Epithelial cell of esophagus (primary cell): ENCODE measurements around the gene SSBP4.
"Not testable (repeated sequence)": the region's sequence is repeated elsewhere in the genome, so short reads cannot be mapped to it uniquely, and the experiment has no call there.

ENCODE experiments used
- DNase-seq: peaks from one replicate; pipeline ENCODE4 v3.0.0; 2010; ENCODE audit warnings: low read depth
- H3K4me3 ChIP-seq: 2 replicates; pipeline ENCODE4 v1.5.1; 2011; ENCODE audit warnings: mild to moderate bottlenecking, low read length, control low read depth
- TF ChIP-seq, protein P1 (sequence below): IDR thresholded peaks from 2 replicates; pipeline ENCODE4 v1.5.1; 2011; ENCODE audit warnings: low read depth, mild to moderate bottlenecking, low read length, control low read depth, inconsistent platforms; ENCODE audit not compliant: insufficient read depth; ENCODE audit errors: missing control alignments

The SSBP4 gene

DNA sequence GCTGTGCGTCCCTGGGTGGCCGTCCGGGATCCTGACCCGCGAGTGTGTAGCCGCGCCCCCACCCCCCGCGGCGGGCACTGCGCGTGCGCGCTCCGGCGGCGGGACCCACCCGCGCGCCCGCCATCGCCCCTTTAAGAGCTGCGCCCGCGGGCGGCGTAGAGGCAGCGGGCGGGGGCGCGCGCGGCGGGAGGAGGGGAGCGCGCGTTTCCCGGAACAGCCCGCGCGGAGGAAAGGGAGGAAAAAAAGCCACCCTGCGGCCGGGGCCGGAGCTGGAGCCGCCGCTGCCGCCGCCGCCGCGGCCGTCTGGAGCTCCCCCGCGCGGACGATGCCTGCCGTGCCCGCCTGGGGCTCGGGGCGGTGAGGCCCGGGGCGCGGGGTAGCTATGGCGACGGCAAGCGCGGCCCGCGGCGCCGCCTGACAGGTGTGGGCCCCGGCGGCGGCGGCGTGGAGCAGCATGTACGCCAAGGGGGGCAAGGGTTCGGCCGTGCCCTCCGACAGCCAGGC, at the start of gene SSBP4:
Gene SSBP4 (plus strand): TSS at position 204 of the 504 bp plus-strand sequence. CDS start 251 bp downstream, at position 455.
- DNase-seq = peak; percentile 76
- H3K4me3 ChIP-seq = peak within 1 kb of the TSS; percentile 54
- TF ChIP-seq, protein P1, sequence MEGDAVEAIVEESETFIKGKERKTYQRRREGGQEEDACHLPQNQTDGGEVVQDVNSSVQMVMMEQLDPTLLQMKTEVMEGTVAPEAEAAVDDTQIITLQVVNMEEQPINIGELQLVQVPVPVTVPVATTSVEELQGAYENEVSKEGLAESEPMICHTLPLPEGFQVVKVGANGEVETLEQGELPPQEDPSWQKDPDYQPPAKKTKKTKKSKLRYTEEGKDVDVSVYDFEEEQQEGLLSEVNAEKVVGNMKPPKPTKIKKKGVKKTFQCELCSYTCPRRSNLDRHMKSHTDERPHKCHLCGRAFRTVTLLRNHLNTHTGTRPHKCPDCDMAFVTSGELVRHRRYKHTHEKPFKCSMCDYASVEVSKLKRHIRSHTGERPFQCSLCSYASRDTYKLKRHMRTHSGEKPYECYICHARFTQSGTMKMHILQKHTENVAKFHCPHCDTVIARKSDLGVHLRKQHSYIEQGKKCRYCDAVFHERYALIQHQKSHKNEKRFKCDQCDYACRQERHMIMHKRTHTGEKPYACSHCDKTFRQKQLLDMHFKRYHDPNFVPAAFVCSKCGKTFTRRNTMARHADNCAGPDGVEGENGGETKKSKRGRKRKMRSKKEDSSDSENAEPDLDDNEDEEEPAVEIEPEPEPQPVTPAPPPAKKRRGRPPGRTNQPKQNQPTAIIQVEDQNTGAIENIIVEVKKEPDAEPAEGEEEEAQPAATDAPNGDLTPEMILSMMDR = no peak

DNA sequence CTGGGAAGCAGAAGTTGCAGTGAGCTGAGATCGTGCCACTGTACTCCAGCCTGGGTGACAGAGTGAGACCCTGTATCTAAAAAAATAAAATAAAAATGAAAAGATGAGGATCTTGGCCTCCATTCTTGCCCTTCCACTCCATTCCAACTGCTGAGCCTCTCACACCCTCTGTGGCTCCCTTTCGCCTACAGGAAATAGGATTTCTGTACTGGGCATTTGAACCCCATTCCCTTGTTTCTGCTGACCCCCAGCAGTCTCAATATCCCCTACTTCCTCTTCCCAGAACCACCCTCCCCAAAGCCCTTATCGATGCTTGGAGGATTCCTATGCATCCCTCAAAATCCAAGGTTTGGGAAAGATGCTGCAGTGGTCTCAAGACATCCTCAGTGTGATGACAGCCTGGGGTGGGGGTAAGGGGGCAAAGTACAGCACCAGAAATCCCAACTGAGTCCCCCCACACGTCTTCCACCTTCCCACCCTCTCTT, 45.7 kb upstream of the SSBP4 start:
- TF ChIP-seq, protein P1 = no peak
- no peak for DNase-seq
- no peak overlapping the region for H3K4me3 ChIP-seq

DNA sequence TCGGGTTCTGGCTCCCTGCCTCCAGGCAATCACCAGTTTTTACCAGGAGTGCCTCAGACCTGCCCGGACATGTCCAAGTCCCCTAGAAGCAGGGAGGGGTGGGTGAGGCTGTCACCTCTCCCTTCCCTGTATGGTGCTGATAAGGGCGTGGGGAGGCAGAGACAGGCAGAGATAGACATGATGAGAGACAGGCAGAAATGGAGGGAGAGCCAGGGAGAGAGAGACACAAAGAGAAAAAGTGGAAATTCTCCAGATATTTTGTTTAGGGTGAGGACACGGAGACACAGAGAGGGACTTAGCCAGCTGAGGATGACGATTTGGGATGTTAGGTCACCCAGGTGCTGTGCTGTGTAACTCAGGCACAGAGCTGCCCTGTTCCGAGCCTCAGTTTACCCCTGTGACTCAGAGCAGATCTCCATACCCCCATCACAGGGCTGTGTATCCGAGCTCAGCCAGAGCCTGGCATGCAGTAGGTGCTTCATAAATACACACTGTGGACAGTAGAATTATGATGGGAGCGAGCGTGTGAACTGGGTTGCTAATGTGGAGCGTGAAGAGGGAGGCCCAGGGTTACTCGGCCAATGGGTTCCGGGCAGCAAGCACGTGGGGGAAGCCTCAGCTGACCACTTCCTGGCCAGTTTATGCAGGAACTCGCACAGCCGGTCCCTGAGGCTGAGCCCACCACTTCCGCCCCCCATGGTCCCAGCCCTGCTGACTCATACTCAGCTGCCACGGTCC, 45.1 kb upstream of the SSBP4 start:
- H3K4me3 ChIP-seq = no peak overlapping the region
- TF ChIP-seq, protein P1 = no peak
- DNase-seq = peak; percentile 77

DNA sequence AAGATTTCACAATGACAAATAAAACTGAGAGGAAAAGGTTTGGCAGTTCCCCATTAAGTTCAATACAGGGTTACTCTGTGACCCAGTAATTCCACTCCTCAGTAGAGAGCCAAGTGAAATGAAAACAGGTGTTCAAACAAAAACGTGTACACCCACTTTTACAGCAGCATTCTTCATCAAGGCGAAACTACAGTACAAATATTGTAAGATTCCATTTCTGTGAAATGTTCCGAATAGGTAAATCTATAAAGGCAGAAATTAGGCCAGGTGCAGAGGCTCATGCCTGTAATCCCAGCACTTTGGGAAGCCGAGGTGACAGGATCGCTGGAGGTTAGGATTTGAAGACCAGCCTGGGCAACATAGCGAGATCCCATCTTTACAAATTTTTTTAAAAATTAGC, 42.2 kb upstream of the SSBP4 start:
- no peak overlapping the region for H3K4me3 ChIP-seq

DNA sequence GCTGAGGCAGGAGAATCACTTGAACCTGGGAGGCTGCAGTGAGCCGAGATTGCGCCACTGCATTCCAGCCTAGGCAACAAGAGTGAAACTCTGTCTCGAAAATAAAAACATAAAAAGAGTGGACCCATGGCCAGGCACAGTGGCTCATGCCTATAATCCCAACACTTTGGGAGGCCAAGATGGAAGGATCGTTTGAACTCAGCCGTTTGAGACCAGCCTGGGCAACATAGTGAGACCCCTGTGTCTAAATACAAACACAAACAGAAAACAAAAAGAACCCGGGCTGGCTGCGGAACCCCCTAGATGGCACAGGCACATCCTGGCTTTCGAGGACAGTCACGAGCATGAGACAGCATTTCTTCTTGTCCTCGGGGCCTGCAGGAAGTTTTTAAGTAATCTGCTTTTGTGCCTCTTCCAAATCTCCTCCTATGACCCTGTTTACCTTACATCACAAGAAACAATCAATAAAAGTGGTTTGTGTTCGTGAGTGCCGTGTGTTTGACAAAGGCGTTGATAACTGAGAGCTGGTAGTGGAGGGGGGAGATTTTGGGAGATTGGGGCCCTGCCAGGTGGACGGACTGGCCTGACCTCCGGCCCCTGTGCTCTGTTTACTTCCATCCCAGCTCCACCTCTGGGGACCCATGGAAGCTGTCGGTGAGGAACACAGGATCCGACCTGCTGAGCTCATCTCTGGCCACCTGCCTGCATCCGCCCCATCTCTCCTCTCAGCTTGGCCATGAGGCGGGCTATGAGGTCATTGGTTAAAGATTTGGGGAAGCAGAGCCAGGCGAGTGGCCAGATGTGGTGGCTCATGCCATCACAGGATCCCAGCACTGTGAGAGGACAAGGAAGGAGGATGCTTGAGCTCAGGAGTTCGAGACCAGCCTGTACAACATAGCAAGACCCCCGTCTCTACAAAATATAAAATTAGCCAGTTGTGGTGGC, 39.1 kb upstream of the SSBP4 start:
- DNase-seq = peak; percentile 51
- TF ChIP-seq, protein P1 = no peak
- H3K4me3 ChIP-seq = no peak overlapping the region

More for the DNA sequence above, 42.2 kb upstream of the SSBP4 start:
- TF ChIP-seq, protein P1 = no peak
- DNase-seq = no peak

DNA sequence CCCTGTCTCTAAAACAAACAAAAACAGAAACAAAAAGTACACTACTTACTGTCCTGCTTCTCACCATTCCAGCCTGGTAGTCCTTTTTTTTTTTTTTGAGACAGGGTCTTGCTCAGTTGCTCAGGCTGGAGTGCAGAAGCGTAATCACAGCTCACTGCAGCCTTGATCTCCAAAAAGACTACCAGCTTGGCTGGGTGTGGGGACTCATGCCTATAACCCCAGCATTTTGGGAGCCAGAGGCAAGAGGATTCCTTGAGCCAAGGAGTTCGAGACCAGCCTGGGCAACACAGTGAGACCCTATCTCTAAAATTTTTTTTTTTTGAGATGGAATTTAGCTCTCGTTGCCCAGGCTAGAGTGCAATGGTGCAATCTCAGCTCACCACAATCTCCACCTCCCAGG, 38.4 kb upstream of the SSBP4 start:
- TF ChIP-seq, protein P1 = no peak
- DNase-seq = no peak
- H3K4me3 ChIP-seq = no peak overlapping the region

DNA sequence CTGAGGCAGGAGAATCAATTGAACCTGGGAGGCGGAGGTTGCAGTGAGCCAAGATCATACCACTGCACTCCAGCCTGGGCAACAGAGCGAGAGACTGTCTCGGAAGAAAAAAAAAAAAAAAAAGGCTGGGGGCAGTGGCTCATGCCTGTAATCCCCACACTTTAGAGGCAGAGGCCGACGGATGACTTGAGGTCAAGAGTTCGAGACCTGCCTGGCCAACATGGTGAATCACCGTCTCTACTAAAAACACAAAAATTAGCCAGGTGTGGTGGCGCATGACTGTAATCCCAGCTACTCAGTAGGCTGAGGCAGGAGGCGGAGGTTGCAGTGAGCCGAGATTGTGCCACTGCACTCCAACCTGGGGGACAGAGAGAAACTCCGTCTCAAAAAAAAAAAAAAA, 35.6 kb upstream of the SSBP4 start:
- not testable (repeated sequence) for H3K4me3 ChIP-seq, DNase-seq
